K562 (cell line): Measurements from ENCODE around the gene REX1BD. TPM values are rescaled to one million over a fixed set of nuclear protein-coding genes. Genes with fewer than 3 reads are reported as not detected.

Source experiments
- ARID2 ChIP-seq: fragments of 450-650 bp; IDR thresholded peaks from 2 replicates; pipeline ENCODE4 v1.6.1; 2017; ENCODE audit warnings: antibody characterized with exemption, mild to moderate bottlenecking
- EWSR1 ChIP-seq: fragments of 450-650 bp; IDR thresholded peaks from 2 replicates; pipeline ENCODE4 v1.6.1; 2018; ENCODE audit warnings: borderline replicate concordance, mild to moderate bottlenecking, low read depth, moderate library complexity; ENCODE audit not compliant: partially characterized antibody
- HDAC3 ChIP-seq: fragments of 450-650 bp; IDR thresholded peaks from 2 replicates; pipeline ENCODE4 v1.6.1; 2018; ENCODE audit warnings: borderline replicate concordance, mild to moderate bottlenecking, moderate library complexity; ENCODE audit not compliant: partially characterized antibody
- HMGN3 ChIP-seq: IDR thresholded peaks from 2 replicates; pipeline ENCODE4 v1.6.1; 2011; ENCODE audit warnings: borderline replicate concordance, low read depth, mild to moderate bottlenecking, mixed read lengths, low read length; ENCODE audit not compliant: insufficient read length; ENCODE audit errors: extremely low read depth
- JUN ChIP-seq, 2 experiments: sonication (generic) in 1 of 2; formaldehyde crosslinking in 1 of 2; IDR thresholded peaks; 2 replicates each; pipeline versions ENCODE4 v1.6.1 to v1.8.0; 2012 to 2022; ENCODE audit warnings: borderline replicate concordance in 2 of 2, mild to moderate bottlenecking in 2 of 2, improper control_type of control experiment in 1 of 2, low read depth in 1 of 2, low read length in 1 of 2, missing genetic modification reagents in 1 of 2
- MTA3 ChIP-seq: fragments of 450-650 bp; formaldehyde crosslinking; IDR thresholded peaks from 2 replicates; pipeline ENCODE4 v1.6.1; 2017; ENCODE audit warnings: mild to moderate bottlenecking, borderline replicate concordance
- NR2C2 ChIP-seq, 2 experiments: fragments of 200-800 bp in 1 of 2; sonication (Bioruptor generic) in 1 of 2; sonication (generic) in 1 of 2; formaldehyde crosslinking in 1 of 2; IDR thresholded peaks; 2 replicates each; pipeline versions ENCODE4 v1.6.1 to v1.8.0; 2016 to 2022; ENCODE audit warnings: mild to moderate bottlenecking in 1 of 2, missing compliant biosample characterization in 1 of 2, missing genetic modification characterization in 1 of 2, missing genetic modification reagents in 1 of 2
- NR3C1 ChIP-seq: sonication (generic); formaldehyde crosslinking; IDR thresholded peaks from 2 replicates; pipeline ENCODE4 v1.8.1; 2022; ENCODE audit warnings: missing genetic modification reagents
- RAD21 ChIP-seq, 2 experiments: fragments of 250-450 bp in 1 of 2; fragments of 450-650 bp in 1 of 2; sonication (Bioruptor Pico) in 1 of 2; formaldehyde crosslinking in 1 of 2; IDR thresholded peaks in 1 of 2; conservative IDR thresholded peaks in 1 of 2; 2 replicates each; pipeline versions ENCODE4 v1.4.0 to v1.8.0; 2020 to 2022; ENCODE audit warnings: mild to moderate bottlenecking in 2 of 2, moderate library complexity in 1 of 2
- RBM14 ChIP-seq: fragments of 200-400 bp; formaldehyde crosslinking; IDR thresholded peaks from 2 replicates; pipeline ENCODE4 v1.6.1; 2018; ENCODE audit warnings: low read depth, mild to moderate bottlenecking, low read length, moderate library complexity, borderline replicate concordance; ENCODE audit not compliant: insufficient read depth
- RUNX1 ChIP-seq: sonication (generic); IDR thresholded peaks from 2 replicates; pipeline ENCODE4 v1.6.1; 2016; ENCODE audit warnings: antibody characterized with exemption, low read depth
- SMARCC2 ChIP-seq: fragments of 450-650 bp; IDR thresholded peaks from 2 replicates; pipeline ENCODE4 v1.6.1; 2017; ENCODE audit warnings: antibody characterized with exemption, moderate library complexity, mild to moderate bottlenecking, low read depth
- SMC3 ChIP-seq: conservative IDR thresholded peaks from 2 replicates; pipeline ENCODE4 v1.6.1; 2011; ENCODE audit warnings: low read depth, low read length, improper control_type of control experiment; ENCODE audit not compliant: insufficient read depth
- TAL1 ChIP-seq: fragments of 450-650 bp; IDR thresholded peaks from 2 replicates; pipeline ENCODE4 v1.6.1; 2016; ENCODE audit warnings: mild to moderate bottlenecking
- ZC3H11A ChIP-seq: IDR thresholded peaks from 2 replicates; pipeline ENCODE4 v1.6.1; 2012; ENCODE audit warnings: low read depth, low read length, improper control_type of control experiment
- ZNF124 ChIP-seq: sonication (generic); formaldehyde crosslinking; IDR thresholded peaks from 2 replicates; pipeline ENCODE4 v1.8.1; 2022; ENCODE audit warnings: missing genetic modification reagents
- ZZZ3 ChIP-seq: fragments of 450-650 bp; IDR thresholded peaks from 2 replicates; pipeline ENCODE4 v1.6.1; 2016; ENCODE audit warnings: antibody characterized with exemption, mild to moderate bottlenecking, moderate library complexity
- polyA plus RNA-seq, 8 experiments: library from polyadenylated mRNA; depleted of rRNA in 4 of 8; stranded (reverse) in 5 of 8; unstranded in 3 of 8; fragments of >200 nt; fragmentation: Nextera tagmentation in 2 of 8; fragmentation: Illumina TruSeq in 1 of 8; extraction: Ambion mirVana in 2 of 8; extraction: Trizol in 1 of 8; gene quantifications; 2 replicates each; pipeline versions ENCODE4 v1.2.1 to v1.2.3, GENCODE V29; 2011 to 2014; ENCODE audit warnings: inconsistent platforms in 1 of 8, missing spikeins in 1 of 8
- total RNA-seq, 7 experiments: library from RNA; depleted of rRNA in 6 of 7; stranded (reverse); fragments of >200 nt in 6 of 7; fragmentation: Illumina TruSeq in 2 of 7; extraction: Trizol in 2 of 7; gene quantifications; 2 replicates each; pipeline versions ENCODE4 v1.2.1 to v1.2.3, GENCODE V29; 2011 to 2021; ENCODE audit warnings: low replicate concordance in 1 of 7
- TF ChIP-seq, protein P1 (sequence below): fragments of 450-650 bp; IDR thresholded peaks from 2 replicates; pipeline ENCODE4 v1.6.1; 2016; ENCODE audit warnings: mild to moderate bottlenecking
- TF ChIP-seq, protein P2 (sequence below), 3 experiments: IDR thresholded peaks in 2 of 3; conservative IDR thresholded peaks in 1 of 3; 2 replicates each; pipeline ENCODE4 v1.5.1; 2011 to 2012; ENCODE audit warnings: low read length in 3 of 3, mild to moderate bottlenecking in 3 of 3, control low read depth in 2 of 3, improper control_type of control experiment in 1 of 3, inconsistent platforms in 1 of 3, low read depth in 1 of 3, mixed read lengths in 1 of 3, moderate library complexity in 1 of 3; ENCODE audit not compliant: insufficient read depth in 2 of 3
- TF ChIP-seq, protein P3 (sequence below): fragments of 250-450 bp; sonication (Bioruptor Pico); IDR thresholded peaks from 2 replicates; pipeline ENCODE4 v1.4.0; 2020

The REX1BD gene
- total and polyA plus RNA-seq, 9 of the 15 experiments (the other 6 are each of a cell fraction or from before 2014, with no cell fraction given) = 1.9 to 136 (median 13.8) TPM

DNA sequence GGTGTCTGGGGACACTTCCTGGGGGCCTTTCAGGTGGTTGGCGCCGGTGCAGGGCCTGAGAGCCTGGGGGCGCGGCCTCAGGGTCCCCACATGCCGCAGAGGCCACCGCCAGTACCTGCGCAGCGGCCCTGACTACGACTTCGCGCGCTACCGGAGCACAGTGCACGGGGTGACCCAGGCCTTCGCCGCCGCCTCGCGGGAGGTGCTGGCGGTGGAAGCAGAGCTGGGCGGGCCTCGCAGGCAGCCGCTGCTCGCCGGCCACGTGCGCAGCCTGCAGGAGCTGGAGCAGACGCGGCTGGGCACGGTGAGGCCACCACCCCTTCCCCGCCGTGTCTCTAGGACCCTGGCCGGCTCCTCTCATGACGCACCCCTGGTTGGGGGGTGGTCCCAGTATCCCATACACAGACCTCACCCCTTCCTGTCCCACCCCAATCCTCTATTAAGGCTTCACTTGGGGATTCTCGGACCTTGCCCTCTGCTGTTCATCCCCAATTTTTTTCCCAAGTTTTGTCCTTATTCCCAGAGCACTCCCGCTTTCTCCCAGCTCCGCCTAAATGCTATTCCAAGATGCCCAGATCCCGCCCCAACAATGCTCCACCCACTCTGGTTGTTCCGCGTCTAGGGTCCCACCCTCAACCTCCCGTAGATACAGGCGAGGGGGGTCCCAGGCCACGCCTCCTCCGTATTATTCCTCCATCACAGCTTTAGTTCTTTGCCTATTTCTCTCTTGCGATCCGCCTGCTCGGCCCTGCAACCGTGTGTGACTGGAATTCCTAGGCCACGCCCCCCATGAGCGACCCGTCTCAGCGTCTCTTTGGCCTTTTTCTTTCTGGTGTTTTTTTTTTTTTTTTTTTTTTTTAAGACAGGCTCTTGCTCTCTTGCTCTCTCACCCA is 1.0 kb downstream of the REX1BD start (continued):
- TF ChIP-seq, protein P1, sequence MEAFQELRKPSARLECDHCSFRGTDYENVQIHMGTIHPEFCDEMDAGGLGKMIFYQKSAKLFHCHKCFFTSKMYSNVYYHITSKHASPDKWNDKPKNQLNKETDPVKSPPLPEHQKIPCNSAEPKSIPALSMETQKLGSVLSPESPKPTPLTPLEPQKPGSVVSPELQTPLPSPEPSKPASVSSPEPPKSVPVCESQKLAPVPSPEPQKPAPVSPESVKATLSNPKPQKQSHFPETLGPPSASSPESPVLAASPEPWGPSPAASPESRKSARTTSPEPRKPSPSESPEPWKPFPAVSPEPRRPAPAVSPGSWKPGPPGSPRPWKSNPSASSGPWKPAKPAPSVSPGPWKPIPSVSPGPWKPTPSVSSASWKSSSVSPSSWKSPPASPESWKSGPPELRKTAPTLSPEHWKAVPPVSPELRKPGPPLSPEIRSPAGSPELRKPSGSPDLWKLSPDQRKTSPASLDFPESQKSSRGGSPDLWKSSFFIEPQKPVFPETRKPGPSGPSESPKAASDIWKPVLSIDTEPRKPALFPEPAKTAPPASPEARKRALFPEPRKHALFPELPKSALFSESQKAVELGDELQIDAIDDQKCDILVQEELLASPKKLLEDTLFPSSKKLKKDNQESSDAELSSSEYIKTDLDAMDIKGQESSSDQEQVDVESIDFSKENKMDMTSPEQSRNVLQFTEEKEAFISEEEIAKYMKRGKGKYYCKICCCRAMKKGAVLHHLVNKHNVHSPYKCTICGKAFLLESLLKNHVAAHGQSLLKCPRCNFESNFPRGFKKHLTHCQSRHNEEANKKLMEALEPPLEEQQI = no peak
- TF ChIP-seq HMGN3 (peak; percentile 5), RBM14 (no peak), TAL1 (no peak), JUN (IDR thresholded peaks at IDR 0.05; ENCODE audit: borderline replicate concordance, low read depth, low read length) (peak; percentile 72; the same call in 1 of the 2 replicates), JUN (CRISPR knock-in tag; IDR thresholded peaks at IDR 0.05; ENCODE audit: borderline replicate concordance) (peak; percentile 91; the same call in 1 of the 2 replicates), NR3C1 (peak; percentile 95), ZNF124 (peak; percentile 57; the same call in 1 of the 2 replicates), HDAC3 (no peak), ZC3H11A (0 out of 2 replicates have a peak, but pooled peaks have one; percentile 1), ARID2 (no peak), EWSR1 (no peak), NR2C2 (CRISPR knock-in tag; IDR thresholded peaks at IDR 0.05) (peak; percentile 76), NR2C2 (tag; IDR thresholded peaks at IDR 0.05) (peak; percentile 69; the same call in 1 of the 2 replicates), RUNX1 (no peak), RAD21 (CRISPR knock-in tag; conservative IDR thresholded peaks at IDR 0.05 in 1 of 2, IDR thresholded peaks at IDR 0.05 in 1 of 2) (peak in 1 of 2 experiments; percentile 47; a peak in 2 of 4 replicates), SMARCC2 (no peak), MTA3 (no peak), SMC3 (no peak), ZZZ3 (no peak)
- TF ChIP-seq, protein P2, sequence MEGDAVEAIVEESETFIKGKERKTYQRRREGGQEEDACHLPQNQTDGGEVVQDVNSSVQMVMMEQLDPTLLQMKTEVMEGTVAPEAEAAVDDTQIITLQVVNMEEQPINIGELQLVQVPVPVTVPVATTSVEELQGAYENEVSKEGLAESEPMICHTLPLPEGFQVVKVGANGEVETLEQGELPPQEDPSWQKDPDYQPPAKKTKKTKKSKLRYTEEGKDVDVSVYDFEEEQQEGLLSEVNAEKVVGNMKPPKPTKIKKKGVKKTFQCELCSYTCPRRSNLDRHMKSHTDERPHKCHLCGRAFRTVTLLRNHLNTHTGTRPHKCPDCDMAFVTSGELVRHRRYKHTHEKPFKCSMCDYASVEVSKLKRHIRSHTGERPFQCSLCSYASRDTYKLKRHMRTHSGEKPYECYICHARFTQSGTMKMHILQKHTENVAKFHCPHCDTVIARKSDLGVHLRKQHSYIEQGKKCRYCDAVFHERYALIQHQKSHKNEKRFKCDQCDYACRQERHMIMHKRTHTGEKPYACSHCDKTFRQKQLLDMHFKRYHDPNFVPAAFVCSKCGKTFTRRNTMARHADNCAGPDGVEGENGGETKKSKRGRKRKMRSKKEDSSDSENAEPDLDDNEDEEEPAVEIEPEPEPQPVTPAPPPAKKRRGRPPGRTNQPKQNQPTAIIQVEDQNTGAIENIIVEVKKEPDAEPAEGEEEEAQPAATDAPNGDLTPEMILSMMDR (IDR thresholded peaks at IDR 0.05 in 2 of 3, conservative IDR thresholded peaks at IDR 0.05 in 1 of 3; ENCODE audit: insufficient read depth in 2 of 3, low read depth in 1 of 3, low read length in 3 of 3) = peak; percentile 24 to 57 (median 30); a peak in 4 of 6 replicates
- TF ChIP-seq, protein P3, sequence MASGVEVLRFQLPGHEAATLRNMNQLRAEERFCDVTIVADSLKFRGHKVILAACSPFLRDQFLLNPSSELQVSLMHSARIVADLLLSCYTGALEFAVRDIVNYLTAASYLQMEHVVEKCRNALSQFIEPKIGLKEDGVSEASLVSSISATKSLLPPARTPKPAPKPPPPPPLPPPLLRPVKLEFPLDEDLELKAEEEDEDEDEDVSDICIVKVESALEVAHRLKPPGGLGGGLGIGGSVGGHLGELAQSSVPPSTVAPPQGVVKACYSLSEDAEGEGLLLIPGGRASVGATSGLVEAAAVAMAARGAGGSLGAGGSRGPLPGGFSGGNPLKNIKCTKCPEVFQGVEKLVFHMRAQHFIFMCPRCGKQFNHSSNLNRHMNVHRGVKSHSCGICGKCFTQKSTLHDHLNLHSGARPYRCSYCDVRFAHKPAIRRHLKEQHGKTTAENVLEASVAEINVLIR (CRISPR knock-in tag) = no peak
